IMR-90 (cell line): ENCODE results near the gene GLYATL1. TPM values are rescaled to one million over a fixed set of nuclear protein-coding genes. Genes with fewer than 3 reads are reported as not detected.

Source experiments
- ATAC-seq: fragments of 200-7000 bp; cut with Tn5 transposase; 2 replicates; pipeline ENCODE4 v1.9.1; 2020; ENCODE audit warnings: low read depth, mild to moderate bottlenecking, moderate library complexity
- BruUV-seq: library from RNA; stranded (reverse); fragments of 400-500 nt; replicated peaks from 2 replicates; lab custom pipeline; 2021; lab: Mats Ljungman, UMichigan
- CTCF ChIA-PET: fragments of 300-600 bp; formaldehyde crosslinking; extraction: SDS; loops from one replicate; lab custom pipeline; 2021; ENCODE audit warnings: antibody characterized with exemption; lab: Yijun Ruan, JAX
- POLR2A ChIA-PET: fragments of 300-600 bp; sonication (Branson Sonifier 250); formaldehyde crosslinking; loops from one replicate; lab custom pipeline; 2022; ENCODE audit warnings: antibody characterized with exemption; ENCODE audit not compliant: unreplicated experiment; lab: Charles Lee
- DNase-seq: peaks from one replicate; pipeline ENCODE4 v3.0.0; 2013
- H2AFZ ChIP-seq: replicated peaks from 2 replicates; pipeline ENCODE3; 2013; ENCODE audit warnings: low read length, mild to moderate bottlenecking; ENCODE audit not compliant: poor library complexity
- H2AK5ac ChIP-seq: 2 replicates; pipeline ENCODE4 v1.6.1; 2013; ENCODE audit warnings: low read depth, low read length, inconsistent platforms
- H2AK9ac ChIP-seq: replicated peaks from 2 replicates; pipeline ENCODE3; 2013; ENCODE audit warnings: mild to moderate bottlenecking, low read depth, low read length, moderate library complexity; ENCODE audit not compliant: poor library complexity
- H2BK120ac ChIP-seq: 2 replicates; pipeline ENCODE4 v1.6.1; 2013; ENCODE audit warnings: low read depth, low read length, inconsistent platforms
- H2BK15ac ChIP-seq: 3 replicates; pipeline ENCODE4 v1.6.1; 2013; ENCODE audit warnings: low read depth, low read length, inconsistent platforms
- H2BK20ac ChIP-seq: 2 replicates; pipeline ENCODE4 v1.6.1; 2013; ENCODE audit warnings: low read depth, mild to moderate bottlenecking, inconsistent platforms, low read length, moderate library complexity
- H2BK5ac ChIP-seq: 2 replicates; pipeline ENCODE4 v1.6.1; 2013; ENCODE audit warnings: mild to moderate bottlenecking, low read depth, low read length, inconsistent platforms; ENCODE audit not compliant: poor library complexity, severe bottlenecking
- H3K14ac ChIP-seq: replicated peaks from 2 replicates; pipeline ENCODE4 v1.6.1; 2013; ENCODE audit warnings: low read depth, low read length, inconsistent platforms
- H3K18ac ChIP-seq: 2 replicates; pipeline ENCODE4 v1.6.1; 2013; ENCODE audit warnings: low read depth, low read length, control low read depth
- H3K23ac ChIP-seq: 2 replicates; pipeline ENCODE4 v1.6.1; 2013; ENCODE audit warnings: low read depth, low read length, inconsistent platforms
- H3K27ac ChIP-seq: 2 replicates; pipeline ENCODE4 v1.5.1; 2013; ENCODE audit warnings: mild to moderate bottlenecking, control low read depth, low read length; ENCODE audit not compliant: insufficient read depth
- H3K27me3 ChIP-seq: 2 replicates; pipeline ENCODE4 v1.6.1; 2013; ENCODE audit warnings: low read length; ENCODE audit not compliant: control insufficient read depth, insufficient read depth
- H3K36me3 ChIP-seq: 2 replicates; pipeline ENCODE4 v1.6.1; 2013; ENCODE audit warnings: low read length, mixed read lengths; ENCODE audit not compliant: control insufficient read depth, insufficient read depth
- H3K4ac ChIP-seq: 2 replicates; pipeline ENCODE4 v1.6.1; 2013; ENCODE audit warnings: low read depth, low read length, inconsistent platforms
- H3K4me1 ChIP-seq: 2 replicates; pipeline ENCODE4 v1.6.1; 2013; ENCODE audit warnings: low read length, mixed read lengths; ENCODE audit not compliant: control insufficient read depth, insufficient read depth
- H3K4me2 ChIP-seq: 2 replicates; pipeline ENCODE4 v1.6.1; 2013; ENCODE audit warnings: low read depth, mild to moderate bottlenecking, control low read depth, low read length, moderate library complexity
- H3K4me3 ChIP-seq: 2 replicates; pipeline ENCODE4 v1.5.1; 2013; ENCODE audit warnings: low read depth, mild to moderate bottlenecking, control low read depth, low read length, moderate library complexity; ENCODE audit not compliant: insufficient read depth
- H3K56ac ChIP-seq: 2 replicates; pipeline ENCODE4 v1.6.1; 2013; ENCODE audit warnings: low read length, inconsistent platforms; ENCODE audit not compliant: insufficient read depth; ENCODE audit errors: extremely low read depth
- H3K79me1 ChIP-seq, 2 experiments: 2 replicates each; pipeline ENCODE4 v1.6.1; 2013; ENCODE audit warnings: low read length in 2 of 2, inconsistent platforms in 1 of 2, low read depth in 1 of 2
- H3K9ac ChIP-seq: 2 replicates; pipeline ENCODE4 v1.6.1; 2013; ENCODE audit warnings: low read depth, low read length, control low read depth
- H3K9me1 ChIP-seq: 2 replicates; pipeline ENCODE4 v1.6.1; 2013; ENCODE audit warnings: low read length, inconsistent platforms; ENCODE audit not compliant: insufficient read depth
- H3K9me3 ChIP-seq: 2 replicates; pipeline ENCODE4 v1.6.1; 2013; ENCODE audit warnings: low read length; ENCODE audit not compliant: control insufficient read depth, insufficient read depth
- H4K20me1 ChIP-seq: 2 replicates; pipeline ENCODE4 v1.6.1; 2013; ENCODE audit warnings: low read length, inconsistent platforms; ENCODE audit not compliant: insufficient read depth
- H4K5ac ChIP-seq: 2 replicates; pipeline ENCODE4 v1.6.1; 2013; ENCODE audit warnings: mild to moderate bottlenecking, low read depth, low read length, control low read depth
- H4K8ac ChIP-seq, 2 experiments: 2 replicates each; pipeline ENCODE4 v1.6.1; 2013; ENCODE audit warnings: low read depth in 2 of 2, low read length in 2 of 2, control low read depth in 1 of 2, inconsistent platforms in 1 of 2
- H4K91ac ChIP-seq: 2 replicates; pipeline ENCODE4 v1.6.1; 2013; ENCODE audit warnings: low read depth, low read length, inconsistent platforms; ENCODE audit not compliant: insufficient read depth
- MAFK ChIP-seq: IDR thresholded peaks from 2 replicates; pipeline ENCODE4 v1.6.1; 2012; ENCODE audit warnings: low read depth, low read length, improper control_type of control experiment
- POLR2A ChIP-seq: IDR thresholded peaks from 2 replicates; pipeline ENCODE4 v1.6.1; 2012; ENCODE audit warnings: mild to moderate bottlenecking, low read depth, low read length
- RAD21 ChIP-seq: IDR thresholded peaks from 2 replicates; pipeline ENCODE4 v1.6.1; 2012; ENCODE audit warnings: low read length, improper control_type of control experiment
- WGBS, 2 experiments: methylation state at CpG; one replicate each; pipeline versions ENCODE4 v1.1.5 to v1.1.7; 2013; ENCODE audit warnings: missing lambda C conversion rate in 2 of 2; ENCODE audit not compliant: insufficient read length in 1 of 2; ENCODE audit errors: extremely low coverage in 2 of 2; 5-methylcytosine and 5-hydroxymethylcytosine counted together
- dilution Hi-C: fragments of 300-500 bp; cut with HindIII; formaldehyde crosslinking; loops from one replicate; pipeline ENCODE4 v1.14.3; 2018; ENCODE audit warnings: low sequenced_read_pairs; ENCODE audit not compliant: unreplicated experiment
- in situ Hi-C: fragments of 300-500 bp; cut with MboI; formaldehyde crosslinking; loops from 3 replicates; pipeline ENCODE4 v1.14.3; 2019; ENCODE audit warnings: low sequenced_read_pairs, inconsistent platforms, mixed read lengths
- intact Hi-C: fragments of 100-400 bp; cut with micrococcal nuclease; formaldehyde crosslinking; loops from 2 replicates; pipeline ENCODE4 v1.10.0; 2022
- polyA plus RNA-seq, 3 experiments: library from polyadenylated mRNA; depleted of rRNA; stranded (reverse); fragments of >200 nt; gene quantifications; 2 replicates each; pipeline ENCODE4 v1.2.3, GENCODE V29; 2012; ENCODE audit warnings: low replicate concordance in 1 of 3
- total RNA-seq: library from RNA; depleted of rRNA; stranded (reverse); fragments of >200 nt; gene quantifications from 2 replicates; pipeline ENCODE4 v1.2.3, GENCODE V29; 2012

The GLYATL1 gene
- total and polyA plus RNA-seq, 2 of the 4 experiments (the other 2 are of a cell fraction), result 0.54 to 0.58 TPM

DNA sequence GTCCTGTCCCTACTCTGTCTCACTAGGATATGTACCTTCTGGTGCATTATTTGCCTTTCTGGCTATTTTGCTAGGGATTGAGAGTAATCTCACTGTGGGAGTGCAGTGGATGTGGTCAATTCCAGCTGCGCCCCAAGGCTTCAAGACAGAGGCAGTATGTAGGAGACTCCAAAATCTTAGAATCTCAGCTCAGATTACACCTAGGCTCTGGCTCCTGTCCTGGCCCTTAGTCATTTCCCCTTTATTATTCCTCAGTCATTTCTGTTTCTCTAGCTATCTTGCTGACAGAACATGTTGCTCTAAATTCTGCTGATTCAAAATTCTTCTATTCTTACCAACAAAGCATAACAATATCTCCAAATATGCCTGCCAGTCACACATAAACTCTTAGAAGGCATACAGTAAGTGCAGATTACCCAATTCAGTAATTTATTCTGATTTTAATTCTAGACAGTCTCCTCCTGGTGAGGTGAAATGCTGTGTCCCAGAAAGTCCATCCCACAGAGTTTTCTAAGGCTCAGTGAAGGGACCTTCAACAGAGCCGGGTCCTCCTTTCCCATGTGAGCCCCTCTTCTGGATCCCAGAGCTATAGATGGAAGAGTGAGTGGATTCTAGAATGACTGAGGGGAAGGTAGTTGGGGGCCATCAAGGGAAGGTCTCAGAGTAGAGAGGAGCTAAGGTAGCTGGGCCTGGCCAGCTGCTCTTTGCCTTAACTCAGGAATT is 24.3 kb upstream of the GLYATL1 start:
- H3K4me2 ChIP-seq, result no peak overlapping the region
- H3K36me3 ChIP-seq, result no peaks in the 10 kb centered on the region
- no CpG with 5 or more reads among the region's 2 CpGs for WGBS, 2 experiments
- H2AK5ac ChIP-seq, result no peak overlapping the region
- no peak overlapping the region for H3K18ac ChIP-seq
- no peak overlapping the region for H3K9ac ChIP-seq
- H2AFZ ChIP-seq, result no peak overlapping the region
- no peak overlapping the region for H3K4ac ChIP-seq
- no peak overlapping the region for H2BK5ac ChIP-seq
- H2BK15ac ChIP-seq, result no peak overlapping the region
- in situ Hi-C loops (no loop called here), dilution Hi-C loops (no loop called here), intact Hi-C loops (no loop called here)
- H3K9me1 ChIP-seq, result no peaks in the 10 kb centered on the region
- H2BK120ac ChIP-seq, result no peak overlapping the region
- DNase-seq (peak; percentile 24), ATAC-seq (no peak)
- H2AK9ac ChIP-seq, result no peak overlapping the region
- TF ChIP-seq RAD21, result no peak
- peak; percentile 24; the same call in 1 of the 2 replicates for TF ChIP-seq MAFK
- TF ChIP-seq POLR2A, result no peak
- H3K79me1 ChIP-seq, result no peaks in the 10 kb centered on the region
- BruUV-seq, result no TSS peak
- H4K91ac ChIP-seq, result no peak overlapping the region
- CTCF ChIA-PET, result no interaction called here
- no peaks in the 10 kb centered on the region for H3K27me3 ChIP-seq
- peaks cover 9% of the 10 kb centered on the region for H3K9me3 ChIP-seq
- H3K27ac ChIP-seq, result no peak overlapping the region
- no peak overlapping the region for H3K56ac ChIP-seq
- no peak overlapping the region for H3K4me3 ChIP-seq
- no peak overlapping the region for H3K23ac ChIP-seq
- H4K5ac ChIP-seq, result no peak overlapping the region
- no peaks in the 10 kb centered on the region for H4K20me1 ChIP-seq
- POLR2A ChIA-PET, result no interaction called here
- H4K8ac ChIP-seq, result no peak overlapping the region
- H3K4me1 ChIP-seq, result no peaks in the 10 kb centered on the region; the same call in 1 of the 2 replicates
- no peak overlapping the region for H2BK20ac ChIP-seq
- H3K14ac ChIP-seq, result no peak overlapping the region
